K562 (cell line): Measurements from ENCODE around the gene NT5C. TPM values are rescaled to one million over a fixed set of nuclear protein-coding genes. Genes with fewer than 3 reads are reported as not detected.

Experiments
- ATF4 ChIP-seq: fragments of 450-650 bp; formaldehyde crosslinking; IDR thresholded peaks from 2 replicates; pipeline ENCODE4 v1.4.0; 2022; ENCODE audit warnings: mild to moderate bottlenecking, moderate library complexity
- ATF7 ChIP-seq: fragments of 450-650 bp; IDR thresholded peaks from 2 replicates; pipeline ENCODE4 v1.7.1; 2014; ENCODE audit warnings: mild to moderate bottlenecking, moderate library complexity
- CTBP1 ChIP-seq: fragments of 450-650 bp; IDR thresholded peaks from 2 replicates; pipeline ENCODE4 v1.6.1; 2016; ENCODE audit warnings: borderline replicate concordance
- DEAF1 ChIP-seq: fragments of 450-650 bp; formaldehyde crosslinking; IDR thresholded peaks from 2 replicates; pipeline ENCODE4 v1.4.0; 2020; ENCODE audit warnings: mild to moderate bottlenecking, moderate library complexity
- PHF21A ChIP-seq: fragments of 450-650 bp; IDR thresholded peaks from 2 replicates; pipeline ENCODE4 v1.6.1; 2017; ENCODE audit warnings: low read depth, borderline replicate concordance
- RAD21 ChIP-seq, 2 experiments: fragments of 250-450 bp in 1 of 2; fragments of 450-650 bp in 1 of 2; sonication (Bioruptor Pico) in 1 of 2; formaldehyde crosslinking in 1 of 2; IDR thresholded peaks in 1 of 2; conservative IDR thresholded peaks in 1 of 2; 2 replicates each; pipeline versions ENCODE4 v1.4.0 to v1.8.0; 2020 to 2022; ENCODE audit warnings: mild to moderate bottlenecking in 2 of 2, moderate library complexity in 1 of 2
- RAD51 ChIP-seq: fragments of 450-650 bp; IDR thresholded peaks from 2 replicates; pipeline ENCODE4 v1.7.1; 2016; ENCODE audit warnings: low read depth, mild to moderate bottlenecking, borderline replicate concordance
- RB1 ChIP-seq: fragments of 450-650 bp; IDR thresholded peaks from 2 replicates; pipeline ENCODE4 v1.6.1; 2017; ENCODE audit warnings: low read depth, mild to moderate bottlenecking
- ZKSCAN1 ChIP-seq: fragments of 150-350 bp; IDR thresholded peaks from 2 replicates; pipeline ENCODE4 v1.6.1; 2016; ENCODE audit warnings: low read depth, low read length
- ZNF707 ChIP-seq: fragments of 250-450 bp; sonication (Bioruptor Pico); conservative IDR thresholded peaks from 2 replicates; pipeline ENCODE4 v1.8.0; 2022; ENCODE audit warnings: inconsistent platforms, mild to moderate bottlenecking, moderate library complexity
- polyA plus RNA-seq, 8 experiments: library from polyadenylated mRNA; depleted of rRNA in 4 of 8; stranded (reverse) in 5 of 8; unstranded in 3 of 8; fragments of >200 nt; fragmentation: Nextera tagmentation in 2 of 8; fragmentation: Illumina TruSeq in 1 of 8; extraction: Ambion mirVana in 2 of 8; extraction: Trizol in 1 of 8; gene quantifications; 2 replicates each; pipeline versions ENCODE4 v1.2.1 to v1.2.3, GENCODE V29; 2011 to 2014; ENCODE audit warnings: inconsistent platforms in 1 of 8, missing spikeins in 1 of 8
- total RNA-seq, 7 experiments: library from RNA; depleted of rRNA in 6 of 7; stranded (reverse); fragments of >200 nt in 6 of 7; fragmentation: Illumina TruSeq in 2 of 7; extraction: Trizol in 2 of 7; gene quantifications; 2 replicates each; pipeline versions ENCODE4 v1.2.1 to v1.2.3, GENCODE V29; 2011 to 2021; ENCODE audit warnings: low replicate concordance in 1 of 7

NT5C gene
- total and polyA plus RNA-seq, 9 of the 15 experiments (the other 6 are each of a cell fraction or from before 2014, with no cell fraction given) = 2.9 to 205 (median 45.0) TPM

- TF ChIP-seq RB1 (peak; percentile 37; the same call in 1 of the 2 replicates), ATF4 (CRISPR knock-in tag) (no peak), PHF21A (no peak), ATF7 (no peak), DEAF1 (CRISPR knock-in tag) (0 out of 2 replicates have a peak, but pooled peaks have one; percentile 23), RAD21 (CRISPR knock-in tag; conservative IDR thresholded peaks at IDR 0.05 in 1 of 2, IDR thresholded peaks at IDR 0.05 in 1 of 2) (peak; percentile 53 to 74), ZNF707 (CRISPR knock-in tag) (no peak), ZKSCAN1 (0 out of 2 replicates have a peak, but pooled peaks have one; percentile 7), CTBP1 (peak; percentile 74; the same call in 1 of the 2 replicates), RAD51 (no peak)
Measured at GRCh38 chr17:75105126-75106080, 26.1 kb downstream of the NT5C start (continued).
